HG03097 (cell line): ENCODE measurements around the gene C6orf58.

ENCODE experiments used
- ATAC-seq: cut with Tn5 transposase; IDR thresholded peaks from one replicate; pipeline ENCODE4 v1.9.1; 2021; ENCODE audit not compliant: unreplicated experiment, low FRiP score

Gene C6orf58

GRCh38 chr6:127576874-127577273 is at the start of gene C6orf58:
C6orf58 (plus strand) TSS chr6:127577174; CDS start chr6:127577186, 12 bp downstream.
- no peak for ATAC-seq

GRCh38 chr6:127533011-127533410 is 44.0 kb upstream of the C6orf58 start:
- ATAC-seq = no peak

- no peak for ATAC-seq
Measured at GRCh38 chr6:127533736-127534135, 43.2 kb upstream of the C6orf58 start.

- no peak for ATAC-seq
Measured at GRCh38 chr6:127538750-127539264, 38.2 kb upstream of the C6orf58 start.

GRCh38 chr6:127539272-127539671 is 37.7 kb upstream of the C6orf58 start:
- no peak for ATAC-seq

GRCh38 chr6:127547215-127547614 is 29.8 kb upstream of the C6orf58 start:
- no peak for ATAC-seq

- ATAC-seq = no peak
Measured at GRCh38 chr6:127547904-127548649, 28.9 kb upstream of the C6orf58 start.

- no peak for ATAC-seq
Measured at GRCh38 chr6:127550403-127550802, 26.6 kb upstream of the C6orf58 start.

- no peak for ATAC-seq
Measured at GRCh38 chr6:127554435-127555006, 22.5 kb upstream of the C6orf58 start.

- no peak for ATAC-seq
Measured at GRCh38 chr6:127561660-127562059, 15.3 kb upstream of the C6orf58 start.

- no peak for ATAC-seq
Measured at GRCh38 chr6:127564761-127565160, 12.2 kb upstream of the C6orf58 start.

- no peak for ATAC-seq
Measured at GRCh38 chr6:127566119-127566518, 10.9 kb upstream of the C6orf58 start.

GRCh38 chr6:127566651-127567050 is 10.3 kb upstream of the C6orf58 start:
- no peak for ATAC-seq

GRCh38 chr6:127567476-127567875 is 9.5 kb upstream of the C6orf58 start:
- no peak for ATAC-seq

GRCh38 chr6:127570739-127571389 is 6.1 kb upstream of the C6orf58 start:
- peak; percentile 78 for ATAC-seq

GRCh38 chr6:127578900-127579299 is 1.9 kb downstream of the C6orf58 start:
- ATAC-seq = no peak

- ATAC-seq = no peak
Measured at GRCh38 chr6:127581576-127581975, 4.6 kb downstream of the C6orf58 start.

GRCh38 chr6:127582777-127583462 is 5.9 kb downstream of the C6orf58 start:
- ATAC-seq = no peak

GRCh38 chr6:127585123-127585522 is 8.1 kb downstream of the C6orf58 start:
- ATAC-seq = no peak

- no peak for ATAC-seq
Measured at GRCh38 chr6:127586372-127586771, 9.4 kb downstream of the C6orf58 start.

GRCh38 chr6:127587875-127588274 is 10.9 kb downstream of the C6orf58 start:
- ATAC-seq = no peak
